KMS-11 (cell line): ENCODE measurements around the gene ARHGEF7.

ENCODE experiments used
- H2AFZ ChIP-seq: fragments of 200-600 bp; sonication (generic); 2 replicates; pipeline ENCODE4 v1.6.1; 2016; ENCODE audit warnings: antibody characterized with exemption, mixed run types, low read depth
- H3K27ac ChIP-seq: fragments of 200-600 bp; sonication (generic); 2 replicates; pipeline ENCODE4 v1.6.1; 2016; ENCODE audit warnings: mild to moderate bottlenecking, mixed run types
- H3K27me3 ChIP-seq: fragments of 200-600 bp; sonication (generic); 2 replicates; pipeline ENCODE4 v1.6.1; 2017; ENCODE audit warnings: mild to moderate bottlenecking, low read depth, mixed run types, moderate library complexity; ENCODE audit not compliant: insufficient read depth
- H3K36me3 ChIP-seq: fragments of 200-600 bp; sonication (generic); 2 replicates; pipeline ENCODE4 v1.6.1; 2017; ENCODE audit warnings: mild to moderate bottlenecking, mixed run types; ENCODE audit not compliant: insufficient read depth
- H3K4me1 ChIP-seq: fragments of 200-600 bp; sonication (generic); 2 replicates; pipeline ENCODE4 v1.6.1; 2016; ENCODE audit warnings: mild to moderate bottlenecking, low read depth, mixed run types; ENCODE audit not compliant: poor library complexity, severe bottlenecking
- H3K4me2 ChIP-seq: fragments of 200-600 bp; sonication (generic); 2 replicates; pipeline ENCODE4 v1.7.0; 2016; ENCODE audit warnings: mild to moderate bottlenecking, mixed run types
- H3K4me3 ChIP-seq: fragments of 200-600 bp; sonication (generic); IDR thresholded peaks from 2 replicates; pipeline ENCODE4 v1.6.1; 2017; ENCODE audit warnings: low read depth, low read length, mixed read lengths; ENCODE audit not compliant: insufficient read depth
- H3K79me2 ChIP-seq: fragments of 200-600 bp; sonication (generic); 2 replicates; pipeline ENCODE4 v1.6.1; 2016; ENCODE audit warnings: low read depth, mixed run types; ENCODE audit not compliant: insufficient read depth
- H3K9ac ChIP-seq: fragments of 200-600 bp; sonication (generic); 2 replicates; pipeline ENCODE4 v1.6.1; 2016; ENCODE audit warnings: mild to moderate bottlenecking, mixed run types
- H4K20me1 ChIP-seq: fragments of 200-600 bp; sonication (generic); 2 replicates; pipeline ENCODE4 v1.6.1; 2016; ENCODE audit warnings: mild to moderate bottlenecking, mixed run types; ENCODE audit not compliant: insufficient read depth
- TF ChIP-seq, protein P1 (sequence below): fragments of 200-600 bp; sonication (generic); conservative IDR thresholded peaks from 2 replicates; pipeline ENCODE4 v1.6.1; 2017; ENCODE audit warnings: low read depth, mild to moderate bottlenecking, antibody characterized with exemption, low read length, moderate library complexity, mixed read lengths

The ARHGEF7 gene

DNA sequence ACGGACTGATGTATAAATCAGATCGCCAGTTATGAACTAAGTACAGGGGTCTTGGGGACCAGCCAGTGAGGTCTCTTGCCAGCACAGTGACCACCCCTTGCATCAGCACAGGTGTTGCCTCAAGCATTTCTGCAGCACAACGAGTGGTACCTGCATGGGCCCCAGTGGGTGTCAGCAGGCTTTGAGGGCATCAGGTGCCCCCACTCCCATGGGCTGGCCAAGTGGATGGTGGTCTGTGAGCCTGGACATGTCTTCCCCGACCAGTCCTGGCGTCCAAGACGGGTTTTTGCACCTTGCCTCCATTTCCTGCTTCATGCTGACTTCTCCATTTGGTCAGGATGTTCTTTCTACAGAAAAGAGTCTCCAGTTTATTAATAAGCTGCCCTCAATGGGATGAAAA is 22.4 kb upstream of the ARHGEF7 start:
- Histone ChIP-seq H3K27me3 (no peaks in the 10 kb centered on the region), H3K4me1 (no peaks in the 10 kb centered on the region), H3K4me3 (no peak overlapping the region), H3K4me2 (no peak overlapping the region), H3K27ac (no peak overlapping the region), H4K20me1 (no peaks in the 10 kb centered on the region), H3K9ac (no peak overlapping the region), H3K79me2 (no peaks in the 10 kb centered on the region), H2AFZ (no peak overlapping the region), H3K36me3 (no peaks in the 10 kb centered on the region)
- TF ChIP-seq, protein P1, sequence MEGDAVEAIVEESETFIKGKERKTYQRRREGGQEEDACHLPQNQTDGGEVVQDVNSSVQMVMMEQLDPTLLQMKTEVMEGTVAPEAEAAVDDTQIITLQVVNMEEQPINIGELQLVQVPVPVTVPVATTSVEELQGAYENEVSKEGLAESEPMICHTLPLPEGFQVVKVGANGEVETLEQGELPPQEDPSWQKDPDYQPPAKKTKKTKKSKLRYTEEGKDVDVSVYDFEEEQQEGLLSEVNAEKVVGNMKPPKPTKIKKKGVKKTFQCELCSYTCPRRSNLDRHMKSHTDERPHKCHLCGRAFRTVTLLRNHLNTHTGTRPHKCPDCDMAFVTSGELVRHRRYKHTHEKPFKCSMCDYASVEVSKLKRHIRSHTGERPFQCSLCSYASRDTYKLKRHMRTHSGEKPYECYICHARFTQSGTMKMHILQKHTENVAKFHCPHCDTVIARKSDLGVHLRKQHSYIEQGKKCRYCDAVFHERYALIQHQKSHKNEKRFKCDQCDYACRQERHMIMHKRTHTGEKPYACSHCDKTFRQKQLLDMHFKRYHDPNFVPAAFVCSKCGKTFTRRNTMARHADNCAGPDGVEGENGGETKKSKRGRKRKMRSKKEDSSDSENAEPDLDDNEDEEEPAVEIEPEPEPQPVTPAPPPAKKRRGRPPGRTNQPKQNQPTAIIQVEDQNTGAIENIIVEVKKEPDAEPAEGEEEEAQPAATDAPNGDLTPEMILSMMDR = no peak

DNA sequence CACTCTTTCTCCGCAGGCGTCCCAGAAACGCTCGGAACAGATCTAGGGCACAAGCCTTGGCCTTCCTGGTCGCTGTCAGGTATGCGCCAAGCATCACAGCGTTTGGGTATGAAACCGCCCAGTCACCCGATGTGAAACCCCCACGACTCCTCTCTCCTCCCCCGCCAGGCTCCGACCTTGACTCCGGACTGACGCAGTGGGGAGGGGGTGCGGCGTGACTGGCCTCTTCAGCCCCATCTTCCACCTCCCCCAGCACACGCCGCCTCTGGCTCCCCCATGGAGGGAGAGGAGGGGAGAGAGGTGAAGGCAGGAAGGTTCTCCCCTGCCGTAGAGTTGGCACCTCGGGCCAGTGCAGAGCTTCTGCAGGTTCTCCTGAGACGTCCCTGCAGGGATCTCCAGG is 22.0 kb upstream of the ARHGEF7 start:
- Histone ChIP-seq H4K20me1 (no peaks in the 10 kb centered on the region), H3K4me3 (no peak overlapping the region), H3K27ac (no peak overlapping the region), H3K27me3 (no peaks in the 10 kb centered on the region), H3K9ac (no peak overlapping the region), H3K4me2 (no peak overlapping the region), H3K4me1 (no peaks in the 10 kb centered on the region), H2AFZ (no peak overlapping the region), H3K79me2 (no peaks in the 10 kb centered on the region), H3K36me3 (no peaks in the 10 kb centered on the region)
- TF ChIP-seq, protein P1 = no peak

DNA sequence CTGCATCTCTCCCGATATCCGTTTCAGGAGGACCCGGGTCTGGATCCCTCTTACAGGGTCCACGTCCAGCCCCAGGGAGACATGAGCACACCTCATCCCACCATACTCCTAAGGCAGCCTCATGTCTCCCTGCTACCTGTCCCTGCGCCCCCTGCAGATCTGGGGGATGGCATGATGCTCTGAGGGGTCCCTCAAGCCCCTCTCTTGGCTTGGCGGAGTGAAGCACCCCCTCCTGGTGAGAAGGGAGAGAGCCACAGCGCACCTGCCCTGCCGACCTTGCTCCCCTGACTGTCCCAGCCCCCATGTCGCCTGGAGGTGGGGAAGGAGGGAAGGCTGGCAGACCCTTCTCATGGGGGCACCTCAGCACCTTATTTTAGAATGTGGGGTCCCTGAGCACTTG is 21.5 kb upstream of the ARHGEF7 start:
- Histone ChIP-seq H3K4me1 (no peaks in the 10 kb centered on the region), H3K27ac (no peak overlapping the region), H3K36me3 (no peaks in the 10 kb centered on the region), H3K27me3 (no peaks in the 10 kb centered on the region), H3K4me2 (no peak overlapping the region), H3K9ac (no peak overlapping the region), H2AFZ (no peak overlapping the region), H3K79me2 (no peaks in the 10 kb centered on the region), H3K4me3 (no peak overlapping the region), H4K20me1 (no peaks in the 10 kb centered on the region)
- TF ChIP-seq, protein P1 = no peak

DNA sequence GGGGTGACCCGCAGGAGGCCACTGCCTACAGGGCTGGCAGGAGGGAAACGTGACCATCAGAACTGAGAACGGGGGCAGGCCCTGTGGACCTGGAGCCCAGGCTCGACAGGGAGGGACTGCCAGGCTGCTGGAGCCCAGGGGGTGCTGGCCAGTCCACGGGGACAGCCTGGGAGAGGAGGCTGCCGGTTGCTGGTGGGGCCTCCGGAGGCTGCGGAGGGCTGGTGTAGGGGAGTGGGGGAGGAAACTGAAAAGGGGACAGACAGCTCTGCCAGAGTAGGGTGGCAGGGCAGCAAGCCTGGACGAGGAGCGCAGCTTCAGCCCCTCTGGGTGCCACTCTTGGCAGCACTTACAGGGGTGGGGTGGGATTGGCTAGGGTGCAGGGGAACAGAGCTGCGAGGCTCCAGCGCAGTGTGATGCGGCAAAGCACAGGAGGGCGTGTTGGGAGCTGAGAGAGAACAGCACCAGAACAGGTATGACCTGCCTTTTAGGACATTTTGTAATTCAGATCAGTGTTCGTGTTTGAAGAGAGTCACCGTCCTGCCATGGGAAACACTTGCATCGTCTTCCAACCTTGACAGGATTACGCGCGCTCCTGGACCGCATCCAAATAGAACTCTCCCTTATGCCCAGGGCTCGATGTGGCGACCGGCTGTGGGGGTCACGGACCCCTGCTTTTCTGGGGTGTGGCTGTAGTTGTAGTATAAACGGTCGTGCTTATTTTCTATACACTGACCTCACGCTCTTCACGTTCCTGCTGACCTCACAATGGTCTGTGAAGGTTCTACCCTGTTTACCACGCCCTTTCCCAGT is 19.9 kb upstream of the ARHGEF7 start:
- Histone ChIP-seq H3K4me1 (no peaks in the 10 kb centered on the region), H2AFZ (no peak overlapping the region)

More for the DNA sequence above, 19.9 kb upstream of the ARHGEF7 start:
- Histone ChIP-seq H3K9ac (no peak overlapping the region), H4K20me1 (no peaks in the 10 kb centered on the region), H3K4me3 (no peak overlapping the region), H3K27me3 (no peaks in the 10 kb centered on the region), H3K4me2 (no peak overlapping the region), H3K79me2 (no peaks in the 10 kb centered on the region), H3K27ac (no peak overlapping the region), H3K36me3 (no peaks in the 10 kb centered on the region)
- TF ChIP-seq, protein P1 = no peak
